Large intestine (tissue), 3 donors: ENCODE results near the gene CRB3. TPM values are rescaled to one million over a fixed set of nuclear protein-coding genes. Genes with fewer than 3 reads are reported as not detected.

Experiments
- DNase-seq, 2 donors: peaks; one replicate each; pipeline versions ENCODE4 v3.0.0 to v3.0.0-alpha.2; 2013
- H3K27ac ChIP-seq: one replicate; pipeline ENCODE4 v1.5.1; 2013; ENCODE audit warnings: low read length
- H3K27me3 ChIP-seq: 2 replicates; pipeline ENCODE4 v1.6.1; 2013; ENCODE audit warnings: low read length; ENCODE audit not compliant: control insufficient read depth, insufficient read depth
- H3K36me3 ChIP-seq: 2 replicates; pipeline ENCODE4 v1.6.1; 2013; ENCODE audit warnings: low read length; ENCODE audit not compliant: control insufficient read depth, insufficient read depth
- H3K4me1 ChIP-seq: one replicate; pipeline ENCODE4 v1.6.1; 2013; ENCODE audit warnings: low read length; ENCODE audit not compliant: control insufficient read depth, insufficient read depth
- H3K4me3 ChIP-seq: one replicate; pipeline ENCODE4 v1.5.1; 2013; ENCODE audit warnings: low read length
- H3K9me3 ChIP-seq: one replicate; pipeline ENCODE4 v1.6.1; 2013; ENCODE audit warnings: mild to moderate bottlenecking, low read depth, low read length, moderate library complexity; ENCODE audit not compliant: control insufficient read depth
- WGBS: methylation state at CpG from one replicate; pipeline ENCODE4 v1.1.5; 2013; ENCODE audit warnings: low lambda C conversion rate; ENCODE audit not compliant: insufficient coverage; 5-methylcytosine and 5-hydroxymethylcytosine counted together
- polyA plus RNA-seq: library from polyadenylated mRNA; unstranded; fragments of 120-200 nt; gene quantifications from one replicate; pipeline ENCODE4 v1.2.1, GENCODE V29; 2013

CRB3 gene
- polyA plus RNA-seq, 1 donor, result 41.7 TPM

DNA sequence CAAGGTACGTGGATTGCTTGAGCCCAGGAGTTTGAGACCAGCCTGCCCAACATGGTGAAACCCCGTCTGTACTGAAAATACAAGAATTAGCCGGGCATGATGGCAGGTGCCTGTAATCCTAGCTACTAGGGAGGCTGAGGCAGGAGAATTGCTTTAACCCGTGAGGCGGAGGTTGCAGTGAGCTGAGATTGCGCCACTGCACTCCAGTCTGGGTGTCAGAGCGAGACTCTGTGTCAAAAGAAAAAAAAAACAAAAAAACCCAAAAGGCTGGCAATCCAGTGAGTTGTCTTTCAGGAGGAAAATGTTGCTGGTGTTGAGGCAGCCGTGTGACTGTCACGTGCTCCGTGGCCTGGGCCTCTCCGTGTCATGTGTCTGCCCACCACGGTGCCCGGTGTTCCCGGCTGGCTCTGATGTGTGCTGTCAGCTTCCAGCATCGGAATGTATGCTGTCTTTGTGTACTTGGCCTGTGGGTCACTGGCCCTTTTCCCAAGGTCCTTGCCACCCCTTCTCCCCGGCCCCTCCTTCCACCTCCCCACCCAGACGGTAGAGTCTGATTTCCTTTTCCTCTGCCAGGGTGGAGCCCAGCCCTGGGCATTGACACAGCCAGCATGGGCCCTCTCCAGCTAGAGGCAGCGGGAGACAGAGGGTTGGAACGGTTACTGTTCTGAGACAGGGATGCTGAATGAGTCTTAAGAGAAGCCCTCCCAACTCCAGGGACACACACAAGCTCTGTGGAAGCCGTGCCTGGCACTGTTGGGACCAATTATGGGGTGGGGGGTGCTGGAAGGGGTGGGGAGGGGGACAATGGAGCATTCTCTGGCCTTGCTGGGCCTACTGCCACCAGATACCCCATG is 45.3 kb downstream of the CRB3 start:
- WGBS, result 100% methylated on average over 1 of the region's 20 CpGs
- DNase-seq, result no peak
- Histone ChIP-seq H3K4me1 (no peaks in the 10 kb centered on the region), H3K27ac (no peak overlapping the region), H3K36me3 (no peaks in the 10 kb centered on the region), H3K9me3 (no peaks in the 10 kb centered on the region), H3K27me3 (no peaks in the 10 kb centered on the region), H3K4me3 (no peak overlapping the region)

DNA sequence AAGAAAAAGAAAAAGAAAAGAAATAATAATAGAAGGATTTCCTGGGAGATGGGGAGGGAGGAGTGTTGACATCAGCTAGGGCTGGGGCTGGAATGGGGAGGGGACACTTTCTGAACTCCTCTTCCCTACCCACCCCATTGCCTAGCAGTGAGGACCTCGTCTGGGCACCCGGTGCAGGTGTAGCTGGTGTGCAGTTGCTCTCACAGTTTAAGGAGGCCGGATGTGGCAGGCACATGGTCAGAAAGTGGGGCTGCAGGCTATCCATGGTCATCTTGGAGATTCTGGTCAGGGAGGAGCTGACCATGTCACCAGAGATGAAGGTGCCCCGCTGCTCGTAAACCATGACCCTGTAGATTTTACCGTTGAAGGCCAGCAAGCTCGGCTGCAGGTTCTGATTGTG is 46.5 kb downstream of the CRB3 start:
- H3K9me3 ChIP-seq, result peaks cover 2% of the 10 kb centered on the region
- H3K4me3 ChIP-seq, result no peak overlapping the region
- no peaks in the 10 kb centered on the region for H3K36me3 ChIP-seq
- WGBS, result no CpG with 5 or more reads among the region's 7 CpGs
- no peak for DNase-seq
- H3K27me3 ChIP-seq, result no peaks in the 10 kb centered on the region
- H3K4me1 ChIP-seq, result no peaks in the 10 kb centered on the region
- no peak overlapping the region for H3K27ac ChIP-seq

DNA sequence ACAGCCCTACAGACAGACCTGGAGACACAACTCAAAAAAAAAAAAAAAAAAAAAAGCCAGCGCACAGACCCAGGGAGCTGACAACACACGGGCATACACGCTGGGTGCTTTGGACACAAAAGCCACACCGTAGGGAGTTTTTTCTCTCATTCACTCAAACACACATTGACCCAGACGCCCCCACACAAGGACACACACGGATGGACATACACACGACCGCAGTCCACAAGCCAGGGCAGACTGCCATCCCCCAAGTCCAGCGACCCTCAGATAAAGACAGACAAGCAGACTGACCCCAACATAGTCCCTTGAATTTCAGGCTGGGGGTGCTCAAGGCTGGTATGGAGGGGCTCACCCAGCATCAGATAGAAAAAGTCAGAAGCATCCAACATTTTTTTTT is 50.0 kb downstream of the CRB3 start:
- Histone ChIP-seq H3K27me3 (no peaks in the 10 kb centered on the region), H3K27ac (no peak overlapping the region), H3K9me3 (peaks cover 2% of the 10 kb centered on the region), H3K4me1 (peaks cover 4% of the 10 kb centered on the region), H3K36me3 (no peaks in the 10 kb centered on the region), H3K4me3 (no peak overlapping the region)
- DNase-seq, result no peak
- WGBS, result no CpG with 5 or more reads among the region's 9 CpGs

DNA sequence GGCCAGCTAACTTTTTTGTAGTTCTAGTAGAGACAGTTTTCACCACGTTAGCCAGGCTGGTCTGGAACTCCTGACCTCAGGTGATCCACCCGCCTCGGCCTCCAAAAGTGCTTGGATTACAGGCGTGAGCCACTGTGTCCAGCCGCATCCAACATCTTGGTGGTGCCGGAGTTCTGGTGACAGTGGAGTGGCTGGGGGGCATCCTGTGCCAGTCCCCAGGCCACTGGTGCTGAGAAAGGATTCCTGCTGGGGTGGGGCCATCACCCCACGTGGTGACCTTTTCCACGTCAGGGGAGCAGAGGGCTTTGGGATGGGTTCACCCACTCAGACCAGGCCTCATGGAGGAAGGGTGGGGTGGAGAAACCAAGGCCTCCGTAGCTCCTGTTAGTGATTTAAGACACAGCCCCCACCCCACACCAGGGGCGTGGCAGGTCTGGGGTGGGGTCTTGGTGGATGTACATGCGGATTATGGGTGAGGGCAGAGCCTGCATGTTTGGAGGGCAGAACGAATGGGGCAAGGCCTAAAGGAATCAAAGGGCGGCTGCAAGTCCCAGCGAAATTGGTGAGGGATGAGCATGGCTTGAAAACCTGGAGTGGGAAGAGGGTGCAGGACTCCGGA is 51.0 kb downstream of the CRB3 start:
- Histone ChIP-seq H3K36me3 (no peaks in the 10 kb centered on the region), H3K27ac (no peak overlapping the region), H3K4me3 (no peak overlapping the region), H3K9me3 (peaks cover 2% of the 10 kb centered on the region), H3K4me1 (peaks cover 4% of the 10 kb centered on the region), H3K27me3 (no peaks in the 10 kb centered on the region)
- no peak for DNase-seq
- WGBS, result 96% methylated on average over 5 of the region's 15 CpGs

DNA sequence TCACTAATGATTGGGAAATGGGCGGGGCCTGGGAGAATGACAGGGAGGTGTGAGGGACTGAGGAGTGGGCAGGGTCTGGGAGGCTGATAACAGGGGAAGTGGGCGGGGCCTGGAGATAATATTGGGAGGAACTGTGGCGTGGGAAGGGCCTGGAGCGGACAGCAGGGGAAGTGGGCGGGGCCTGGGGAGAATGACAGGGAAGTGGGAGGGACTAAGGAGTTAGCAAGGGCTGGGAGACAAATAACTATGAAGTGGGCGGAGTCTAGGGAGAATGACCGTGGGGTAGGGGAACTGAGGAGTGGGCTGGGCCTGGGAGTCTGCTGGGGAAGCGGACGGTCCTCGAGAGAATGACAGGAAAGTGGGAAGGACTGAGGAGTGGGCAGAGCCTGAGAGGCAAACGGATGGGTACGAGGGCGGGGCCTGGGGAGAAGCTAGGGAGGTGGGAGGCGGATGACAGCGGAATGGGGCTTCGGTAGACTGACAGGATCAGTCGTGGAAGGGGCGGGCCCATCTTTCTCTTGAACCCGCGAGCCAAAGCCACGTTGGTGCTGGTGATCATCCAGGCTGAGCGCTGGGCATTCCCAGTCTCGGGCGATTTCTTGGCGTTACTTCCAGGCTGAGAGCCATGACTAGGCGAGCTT is 52.1 kb downstream of the CRB3 start:
- H3K36me3 ChIP-seq, result no peaks in the 10 kb centered on the region
- WGBS, result 0% methylated on average over 2 of the region's 26 CpGs
- DNase-seq, result peak; percentile 91 to 96

More for the DNA sequence above, 52.1 kb downstream of the CRB3 start:
- Histone ChIP-seq H3K27me3 (no peaks in the 10 kb centered on the region), H3K4me1 (peaks cover 4% of the 10 kb centered on the region), H3K4me3 (peak overlapping the region; percentile 59), H3K9me3 (peaks cover 2% of the 10 kb centered on the region), H3K27ac (peak overlapping the region; percentile 45)

Other genes starting within 250 kb of the CRB3 start
- 44.3 TPM for gene MLLT1, start 184.3 kb upstream of the CRB3 start, polyA plus RNA-seq
- 0.04 TPM for gene ACER1, start 130.7 kb upstream of the CRB3 start, polyA plus RNA-seq
- 49.3 TPM for gene CLPP, start 102.7 kb upstream of the CRB3 start, polyA plus RNA-seq
- 97.9 TPM for gene ALKBH7, start 91.5 kb upstream of the CRB3 start, polyA plus RNA-seq
- 2.5 TPM for gene PSPN, start 88.3 kb upstream of the CRB3 start, polyA plus RNA-seq
- 99.4 TPM for gene GTF2F1, start 71.1 kb upstream of the CRB3 start, polyA plus RNA-seq
- 238 TPM for gene KHSRP, start 39.5 kb upstream of the CRB3 start, polyA plus RNA-seq
- gene SLC25A41, start 30.5 kb upstream of the CRB3 start, polyA plus RNA-seq, result 0.36 TPM
- 27.9 TPM for gene SLC25A23, start 4.5 kb upstream of the CRB3 start, polyA plus RNA-seq
- gene DENND1C, start 17.5 kb downstream of the CRB3 start, polyA plus RNA-seq, result 40.4 TPM
- gene TUBB4A, start 38.0 kb downstream of the CRB3 start, polyA plus RNA-seq, result 7.3 TPM
- 0.19 TPM for gene TNFSF9, start 66.8 kb downstream of the CRB3 start, polyA plus RNA-seq
- not detected for gene CD70, start 126.9 kb downstream of the CRB3 start, polyA plus RNA-seq
- 1.1 TPM for gene TNFSF14, start 205.9 kb downstream of the CRB3 start, polyA plus RNA-seq